Adrenal gland (tissue), 5 donors: ENCODE measurements around the gene NFS1.

Source experiments
- POLR2A ChIP-seq, 2 donors: fragments of 450-650 bp; IDR thresholded peaks; one replicate each; pipeline ENCODE4 v1.6.1; 2017; ENCODE audit warnings: antibody characterized with exemption in 2 of 2, mild to moderate bottlenecking in 2 of 2, moderate library complexity in 1 of 2
- TF ChIP-seq, protein P1 (sequence below), 6 experiments: fragments of 450-650 bp in 4 of 6; fragments of 200-600 bp in 2 of 6; sonication (generic) in 1 of 6; IDR thresholded peaks; 1 replicate in 5 of 6; 2 replicates in 1 of 6; pipeline versions ENCODE4 v1.5.1 to v1.8.0; 2016 to 2021; ENCODE audit warnings: antibody characterized with exemption in 6 of 6, mild to moderate bottlenecking in 2 of 6, moderate library complexity in 1 of 6
- donor health status: DM: no; HTN: no; CAD: no.

DNA sequence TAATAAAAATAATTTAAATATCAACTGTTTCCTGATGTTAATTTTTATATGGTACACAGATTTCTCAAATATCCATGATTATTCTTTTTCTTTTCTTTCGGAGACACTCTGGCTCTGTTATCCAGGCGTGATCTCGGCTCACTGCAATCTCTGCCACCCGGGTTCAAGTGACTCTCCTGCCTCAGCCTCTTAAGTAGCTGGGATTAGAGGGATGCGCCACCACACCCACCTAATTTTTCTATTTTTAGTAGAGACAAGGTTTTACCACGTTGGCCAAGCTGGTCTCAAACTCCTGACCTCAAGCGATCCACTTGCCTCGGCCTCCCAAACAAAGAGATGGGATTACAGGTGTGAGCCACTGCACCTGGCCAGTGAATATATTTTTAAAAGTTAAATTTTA is 20.6 kb upstream of the NFS1 start:
- TF ChIP-seq POLR2A (IDR thresholded peaks at IDR 0.05): no peak
- TF ChIP-seq, protein P1, sequence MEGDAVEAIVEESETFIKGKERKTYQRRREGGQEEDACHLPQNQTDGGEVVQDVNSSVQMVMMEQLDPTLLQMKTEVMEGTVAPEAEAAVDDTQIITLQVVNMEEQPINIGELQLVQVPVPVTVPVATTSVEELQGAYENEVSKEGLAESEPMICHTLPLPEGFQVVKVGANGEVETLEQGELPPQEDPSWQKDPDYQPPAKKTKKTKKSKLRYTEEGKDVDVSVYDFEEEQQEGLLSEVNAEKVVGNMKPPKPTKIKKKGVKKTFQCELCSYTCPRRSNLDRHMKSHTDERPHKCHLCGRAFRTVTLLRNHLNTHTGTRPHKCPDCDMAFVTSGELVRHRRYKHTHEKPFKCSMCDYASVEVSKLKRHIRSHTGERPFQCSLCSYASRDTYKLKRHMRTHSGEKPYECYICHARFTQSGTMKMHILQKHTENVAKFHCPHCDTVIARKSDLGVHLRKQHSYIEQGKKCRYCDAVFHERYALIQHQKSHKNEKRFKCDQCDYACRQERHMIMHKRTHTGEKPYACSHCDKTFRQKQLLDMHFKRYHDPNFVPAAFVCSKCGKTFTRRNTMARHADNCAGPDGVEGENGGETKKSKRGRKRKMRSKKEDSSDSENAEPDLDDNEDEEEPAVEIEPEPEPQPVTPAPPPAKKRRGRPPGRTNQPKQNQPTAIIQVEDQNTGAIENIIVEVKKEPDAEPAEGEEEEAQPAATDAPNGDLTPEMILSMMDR (IDR thresholded peaks at IDR 0.05): no peak
